HT-29 (cell line): ENCODE results near the gene GNAI3. TPM values are rescaled to one million over a fixed set of nuclear protein-coding genes. Genes with fewer than 3 reads are reported as not detected.

ENCODE experiments used
- DNase-seq: peaks from one replicate; pipeline ENCODE4 v3.0.0-alpha.2; 2015; ENCODE audit warnings: low spot score
- total RNA-seq: library from RNA; depleted of rRNA; stranded (reverse); fragments of >200 nt; shearing (Covaris generic); gene quantifications from 2 replicates; pipeline ENCODE4 v1.2.3, GENCODE V29; 2014

Gene GNAI3
- total RNA-seq, 1 experiment from 2014 or later, result 3.9 TPM

DNA sequence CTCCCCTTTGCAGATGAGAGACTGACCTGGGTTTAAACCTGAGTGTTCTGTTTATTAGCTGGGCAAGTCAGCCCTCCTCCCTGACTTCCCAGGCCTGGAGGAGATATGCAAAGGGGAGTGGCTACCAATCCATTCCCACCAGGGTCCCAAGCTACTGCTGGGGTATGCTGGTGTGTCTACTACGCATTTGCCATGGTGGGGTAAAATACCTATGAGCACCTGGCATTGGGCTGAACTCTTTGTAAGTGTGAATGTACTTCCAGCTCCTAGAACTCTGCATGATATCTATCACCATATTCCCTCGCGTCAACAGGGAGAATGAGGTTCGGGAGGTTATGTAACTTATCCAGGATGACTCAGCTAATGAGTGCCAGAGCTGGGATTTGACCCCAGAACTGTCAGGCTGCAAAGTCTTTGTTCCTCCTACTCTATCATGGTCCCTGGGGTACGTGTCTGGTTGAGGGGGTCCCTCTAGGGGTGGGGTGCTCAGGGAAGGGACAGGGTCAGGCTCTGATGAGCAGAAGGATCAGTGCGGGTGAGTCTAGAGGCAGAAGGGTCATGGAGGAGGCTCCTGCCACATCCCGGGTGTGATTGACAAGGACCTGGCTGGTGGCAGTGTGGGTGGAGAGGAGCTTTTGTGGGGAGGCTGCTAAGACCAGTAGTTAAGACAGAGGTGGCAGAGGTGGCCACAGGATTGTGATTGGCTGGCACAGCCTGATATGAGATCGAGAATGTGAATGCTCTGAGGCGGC lies 88.0 kb downstream of the GNAI3 start:
- DNase-seq, result peak; percentile 38

DNA sequence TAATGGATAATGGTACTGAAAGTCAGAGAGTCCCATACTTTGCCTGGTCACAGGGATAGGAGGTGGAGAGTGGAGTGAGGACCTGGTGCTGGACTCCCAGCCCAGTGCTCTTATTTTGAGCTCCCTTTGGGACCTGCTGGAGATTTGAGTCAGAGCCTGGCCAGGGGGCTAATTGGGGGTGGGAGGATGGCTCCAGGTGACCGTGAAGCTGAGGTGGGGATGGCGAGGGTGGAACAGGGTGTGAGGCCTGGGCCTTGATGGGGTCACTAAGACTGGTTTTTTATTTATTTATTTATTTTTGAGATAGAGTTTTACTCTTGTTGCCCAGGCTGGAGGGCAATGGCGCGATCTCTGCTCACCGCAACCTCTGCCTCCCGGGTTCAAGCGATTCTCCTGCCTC lies 89.0 kb downstream of the GNAI3 start:
- DNase-seq, result no peak

DNA sequence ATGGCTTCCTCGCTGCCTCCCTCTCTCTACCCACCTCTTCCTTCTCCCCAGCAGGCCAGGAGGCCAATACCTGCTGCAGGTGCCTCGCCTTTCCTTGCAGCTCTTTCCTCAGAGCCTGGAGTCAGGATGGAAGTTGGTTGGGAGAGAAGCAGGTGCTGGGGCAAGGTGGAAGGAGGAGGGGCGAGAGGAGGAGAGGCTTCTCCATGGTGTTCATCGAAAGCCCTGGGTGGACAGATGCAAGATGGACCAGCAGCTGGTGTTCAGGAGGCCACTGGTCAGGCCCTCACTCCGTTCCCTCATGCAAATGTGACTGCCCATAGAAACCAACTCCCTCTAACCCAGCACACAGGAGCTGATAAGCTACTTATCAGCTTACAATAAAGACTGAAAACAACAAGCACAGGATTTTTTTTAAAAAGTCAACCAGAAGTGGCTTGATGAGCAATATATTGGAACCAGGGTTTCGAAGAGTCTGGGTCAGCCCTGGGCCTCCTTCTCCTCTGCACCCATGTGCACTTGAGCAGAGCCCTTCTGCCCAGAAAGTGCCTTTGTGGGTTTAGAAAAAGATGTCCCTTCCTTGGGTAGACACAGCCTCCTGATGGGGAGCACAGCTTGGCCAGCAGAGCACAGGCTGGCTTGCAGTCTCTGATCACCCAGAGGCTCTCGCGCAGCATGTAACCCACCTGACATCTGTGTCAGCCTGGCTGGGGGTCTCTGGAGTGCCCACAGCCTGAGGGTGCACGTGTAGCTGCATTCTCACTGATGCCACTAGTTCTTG lies 90.8 kb downstream of the GNAI3 start:
- DNase-seq, result no peak

DNA sequence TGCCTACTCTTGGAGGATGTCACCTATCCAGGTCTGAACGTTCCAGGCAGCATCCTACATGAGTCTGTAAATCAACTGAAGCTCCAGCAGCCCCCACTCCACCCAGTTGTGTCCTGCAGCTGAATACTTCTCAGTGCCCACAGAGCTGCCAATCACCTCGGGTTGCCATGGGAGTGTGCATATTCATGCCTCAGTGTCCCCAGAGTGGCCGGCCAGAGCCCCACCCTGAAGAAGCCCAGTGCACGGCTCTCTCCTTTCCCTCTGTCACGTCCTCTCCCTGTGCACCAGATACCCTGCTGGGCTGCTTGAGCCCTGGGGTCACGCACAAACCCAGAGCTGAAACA lies 91.4 kb downstream of the GNAI3 start:
- no peak for DNase-seq

DNA sequence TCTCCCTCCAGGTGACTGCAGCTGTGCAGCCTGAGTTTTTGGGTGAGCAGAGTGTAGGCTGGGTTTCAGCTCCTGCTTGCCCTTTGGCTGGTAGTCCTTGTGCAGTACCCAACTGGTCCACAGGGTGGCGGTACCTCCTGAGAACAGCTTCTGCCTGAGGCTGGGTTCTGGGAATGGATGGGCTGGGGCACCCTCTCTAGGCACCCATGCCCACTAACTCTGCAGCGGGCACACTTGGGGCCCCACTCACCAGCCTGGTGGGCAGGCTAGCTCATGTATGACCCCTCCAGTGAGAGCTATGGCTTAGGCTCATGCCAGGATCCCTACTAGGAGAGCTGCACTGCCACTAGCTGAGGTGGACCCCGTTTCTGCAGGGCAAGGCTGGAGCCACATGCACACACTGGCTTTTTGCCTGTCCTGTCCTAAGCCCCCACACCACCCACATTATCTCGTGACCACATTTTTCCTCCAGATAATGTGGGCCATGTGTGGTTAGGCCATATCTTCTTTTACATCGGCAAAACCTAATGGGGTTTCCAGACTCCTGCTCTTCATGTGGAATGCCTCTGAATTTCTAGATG lies 92.0 kb downstream of the GNAI3 start:
- peak; percentile 80 for DNase-seq

DNA sequence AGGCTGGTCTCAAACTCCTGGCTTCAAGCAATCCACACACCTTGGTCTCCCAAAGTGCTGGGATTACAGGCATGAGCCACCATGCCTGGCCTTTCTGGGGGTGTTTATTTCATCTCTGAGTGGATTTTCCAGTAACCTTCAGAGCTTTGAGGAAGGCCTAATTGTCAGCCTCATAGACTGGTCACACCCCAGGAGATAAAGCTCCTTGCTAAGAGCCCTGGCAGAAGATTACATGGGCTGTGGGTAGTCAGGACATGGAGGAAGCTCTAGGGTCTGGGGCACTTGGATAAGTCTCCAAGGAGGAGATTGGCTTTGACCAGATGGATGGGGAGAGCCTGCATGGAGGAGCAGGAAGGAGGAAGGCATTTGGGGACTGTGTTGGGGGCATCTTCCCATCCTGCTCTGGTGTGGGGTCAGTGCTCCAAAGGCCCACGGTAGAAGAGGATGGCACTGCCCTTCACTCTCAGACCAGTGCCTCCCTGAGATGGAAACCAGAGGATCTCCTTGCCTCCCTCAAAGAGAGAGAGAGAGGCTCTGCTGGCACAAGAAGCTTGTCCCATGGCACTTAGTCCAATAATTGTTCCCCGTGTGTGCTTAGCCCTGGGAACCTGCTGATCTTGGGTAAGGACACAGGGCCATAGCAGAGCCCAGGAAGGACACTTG lies 92.8 kb downstream of the GNAI3 start:
- no peak for DNase-seq

DNA sequence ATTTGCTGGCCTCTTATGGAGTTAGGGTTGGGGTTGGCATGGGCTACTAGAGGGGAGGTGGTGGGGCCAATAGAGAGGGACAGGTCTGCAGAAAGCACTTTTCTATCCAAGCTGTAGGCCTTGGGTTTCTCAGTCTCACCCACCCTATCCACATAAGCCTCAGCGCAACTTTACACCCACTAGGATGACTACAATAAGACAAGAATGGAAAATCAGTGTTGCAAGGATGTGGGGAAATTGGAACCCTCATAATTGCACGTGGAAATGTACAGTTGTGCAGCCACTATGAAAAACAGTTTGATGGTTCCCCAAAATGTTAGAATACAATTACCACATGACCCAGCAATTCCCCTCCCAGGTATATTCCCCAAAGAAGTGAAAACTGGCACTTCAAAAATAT lies 93.4 kb downstream of the GNAI3 start:
- DNase-seq, result no peak

DNA sequence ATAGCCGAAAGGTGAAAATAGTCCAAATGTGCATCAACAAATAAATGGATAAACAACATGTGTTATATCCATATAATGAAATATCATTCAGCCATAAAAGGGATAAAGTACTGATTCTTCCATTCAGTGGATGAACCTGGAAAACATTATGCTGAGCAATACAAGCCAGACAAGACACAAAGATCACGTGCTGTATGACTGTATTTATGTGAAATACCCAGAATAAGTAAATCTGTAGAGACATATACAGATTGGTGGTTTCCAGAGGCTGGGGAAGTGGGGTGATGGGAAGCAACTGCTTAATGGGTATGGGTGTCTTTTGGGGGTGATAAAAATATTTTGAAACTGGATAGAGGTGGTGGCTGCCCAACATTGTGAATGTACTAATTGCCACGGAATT lies 94.2 kb downstream of the GNAI3 start:
- no peak for DNase-seq

DNA sequence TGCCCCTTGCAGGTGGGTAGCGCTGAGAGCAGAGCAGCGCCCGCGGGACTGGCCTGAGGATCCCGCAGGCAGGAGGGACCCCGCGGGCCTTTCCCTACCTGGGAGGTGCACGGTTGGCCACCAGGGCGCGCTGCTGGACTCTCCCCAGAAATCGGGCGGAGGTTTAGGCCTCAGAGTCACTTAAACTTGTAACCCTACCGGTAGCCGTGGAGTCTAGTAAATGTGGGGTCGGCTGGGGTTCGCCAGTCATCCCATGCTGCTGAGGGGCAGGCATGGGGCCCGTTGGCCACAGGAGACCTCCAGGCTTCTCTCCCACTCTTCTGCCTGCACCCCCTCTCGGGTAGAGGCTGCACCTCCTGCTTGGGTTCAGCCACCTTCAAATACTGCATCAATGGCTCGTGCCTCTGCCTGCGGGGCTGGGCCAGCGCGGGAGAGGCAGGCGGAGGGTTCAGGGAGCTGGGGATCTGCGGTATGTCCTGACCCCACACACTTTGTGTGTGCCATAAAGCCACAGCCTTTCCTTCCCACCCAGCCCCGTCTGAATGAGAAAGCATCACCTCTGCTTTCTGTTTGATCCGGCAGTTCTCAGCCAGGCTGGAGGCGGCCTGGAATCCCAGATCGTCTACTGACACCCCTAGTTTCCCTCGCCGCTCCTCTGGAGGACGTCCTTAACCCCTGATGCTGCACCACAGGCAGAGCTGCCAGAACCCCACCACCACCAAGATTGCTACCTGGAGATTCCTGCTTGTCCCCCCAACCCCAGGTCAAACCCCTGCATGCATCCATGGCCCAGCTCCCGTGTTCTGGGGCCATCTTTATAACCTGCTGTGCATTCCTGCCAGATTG lies 95.2 kb downstream of the GNAI3 start:
- DNase-seq, result peak; percentile 73

DNA sequence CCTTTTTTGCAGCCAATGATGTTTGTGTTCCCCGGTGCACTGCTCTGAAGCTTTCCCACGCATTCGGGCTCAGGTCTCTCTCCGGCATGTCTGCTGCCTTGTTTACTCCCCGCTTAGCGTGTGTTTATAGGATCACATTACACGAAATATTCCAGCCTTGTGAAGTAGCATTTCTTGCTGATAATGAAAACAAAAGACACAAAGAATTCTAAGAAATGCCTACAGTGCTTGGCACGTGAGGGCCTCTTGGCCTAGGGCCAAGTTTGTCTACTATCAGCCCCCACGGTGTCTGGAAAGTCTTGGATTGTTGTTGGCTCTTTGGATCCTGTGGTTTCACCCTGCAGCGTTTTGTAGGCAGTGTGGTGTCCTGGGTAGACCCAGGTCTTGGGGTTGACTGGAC lies 96.3 kb downstream of the GNAI3 start:
- DNase-seq, result no peak

DNA sequence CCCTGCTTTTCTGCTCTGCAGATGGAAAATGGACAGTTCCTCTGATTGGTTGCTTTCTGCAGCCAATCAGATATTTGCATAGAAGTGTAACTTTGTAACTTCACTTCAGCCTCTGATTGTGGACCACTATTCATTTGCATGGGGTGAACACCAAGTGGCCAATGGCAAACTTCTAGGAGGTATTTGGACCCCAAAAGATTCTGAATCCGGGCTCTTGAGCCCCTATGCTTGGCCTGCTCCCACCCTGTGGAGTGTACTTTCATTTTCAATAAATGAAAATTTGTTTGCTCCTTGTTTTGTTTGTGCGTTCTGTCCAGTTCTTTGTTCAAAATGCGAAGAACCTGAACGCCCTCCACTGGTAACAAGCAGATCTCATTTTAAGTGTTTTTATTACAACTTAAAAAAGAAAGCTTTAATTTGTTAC lies 101.1 kb downstream of the GNAI3 start:
- no peak for DNase-seq

DNA sequence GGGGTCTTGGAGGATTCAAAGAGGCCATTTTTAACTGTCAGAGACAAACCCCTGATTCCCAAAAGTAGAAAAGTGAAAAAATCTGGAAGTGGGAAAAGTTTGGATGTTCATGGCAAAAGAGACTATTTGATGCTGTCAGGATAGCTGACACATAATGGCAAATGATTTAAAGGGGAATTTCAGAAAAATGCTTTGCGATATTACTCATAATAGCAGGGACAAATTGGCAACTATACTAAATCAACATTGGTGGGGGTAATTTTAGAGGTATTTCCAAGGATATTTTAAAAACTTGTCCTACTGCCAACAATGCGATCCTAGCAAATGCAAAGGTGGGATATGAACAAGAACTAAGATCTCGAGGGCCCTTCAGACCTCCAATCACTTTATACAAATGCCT lies 102.2 kb downstream of the GNAI3 start:
- no peak for DNase-seq

DNA sequence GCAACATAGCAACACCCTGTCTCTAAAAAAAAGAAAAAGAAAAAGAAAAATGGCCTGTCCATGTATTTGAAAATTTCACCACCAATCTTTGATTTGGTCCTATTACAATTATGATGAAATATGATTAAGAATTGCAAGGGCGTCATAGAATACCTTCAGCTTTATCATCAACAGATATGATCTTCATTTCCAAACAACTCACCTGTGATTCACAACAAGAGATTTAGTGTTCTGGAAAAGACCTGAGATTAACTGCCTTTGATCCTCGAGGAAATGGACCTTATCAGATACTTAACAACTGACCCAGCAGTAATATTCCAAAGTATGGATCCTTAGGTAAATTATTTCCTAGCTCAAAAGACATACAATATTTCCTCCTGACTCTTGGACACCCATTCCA lies 104.0 kb downstream of the GNAI3 start:
- DNase-seq, result no peak

DNA sequence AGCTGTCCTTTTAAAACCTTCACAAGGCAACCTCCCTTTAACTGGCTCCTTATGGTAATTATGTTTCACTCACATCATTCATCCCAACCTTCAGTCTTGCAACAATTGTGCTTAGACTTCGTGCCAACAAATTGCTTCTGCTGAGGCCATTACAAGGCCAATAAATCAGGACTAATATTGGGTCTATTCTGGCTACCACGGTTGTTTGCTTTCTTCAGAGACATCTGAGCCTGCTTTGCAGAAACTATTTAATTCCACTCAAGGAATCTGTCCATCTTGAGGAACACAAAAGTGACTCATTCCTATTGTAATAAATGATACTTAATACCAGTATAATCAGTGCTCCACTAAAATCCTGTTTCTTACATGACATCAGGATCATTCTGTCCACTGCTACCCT lies 104.9 kb downstream of the GNAI3 start:
- no peak for DNase-seq

DNA sequence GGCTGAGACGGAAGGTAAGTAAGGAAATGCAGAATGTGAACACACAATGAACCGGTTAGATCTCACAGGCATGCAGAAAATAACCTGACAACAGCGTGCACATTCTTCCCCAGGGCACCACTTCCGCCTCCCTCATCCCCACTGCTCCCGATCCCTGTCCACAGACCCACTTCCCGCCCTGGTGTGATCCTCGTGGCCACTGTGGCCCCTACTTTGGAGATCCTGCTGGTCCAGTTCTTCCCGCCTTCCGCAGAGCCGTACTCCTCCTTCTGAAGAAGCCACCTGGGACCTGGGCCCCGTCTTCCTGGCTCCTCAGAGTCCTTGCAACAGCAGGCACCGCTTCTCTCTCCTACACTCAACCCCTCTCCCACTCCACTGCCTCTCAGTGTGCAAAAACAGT lies 106.1 kb downstream of the GNAI3 start:
- DNase-seq, result no peak

DNA sequence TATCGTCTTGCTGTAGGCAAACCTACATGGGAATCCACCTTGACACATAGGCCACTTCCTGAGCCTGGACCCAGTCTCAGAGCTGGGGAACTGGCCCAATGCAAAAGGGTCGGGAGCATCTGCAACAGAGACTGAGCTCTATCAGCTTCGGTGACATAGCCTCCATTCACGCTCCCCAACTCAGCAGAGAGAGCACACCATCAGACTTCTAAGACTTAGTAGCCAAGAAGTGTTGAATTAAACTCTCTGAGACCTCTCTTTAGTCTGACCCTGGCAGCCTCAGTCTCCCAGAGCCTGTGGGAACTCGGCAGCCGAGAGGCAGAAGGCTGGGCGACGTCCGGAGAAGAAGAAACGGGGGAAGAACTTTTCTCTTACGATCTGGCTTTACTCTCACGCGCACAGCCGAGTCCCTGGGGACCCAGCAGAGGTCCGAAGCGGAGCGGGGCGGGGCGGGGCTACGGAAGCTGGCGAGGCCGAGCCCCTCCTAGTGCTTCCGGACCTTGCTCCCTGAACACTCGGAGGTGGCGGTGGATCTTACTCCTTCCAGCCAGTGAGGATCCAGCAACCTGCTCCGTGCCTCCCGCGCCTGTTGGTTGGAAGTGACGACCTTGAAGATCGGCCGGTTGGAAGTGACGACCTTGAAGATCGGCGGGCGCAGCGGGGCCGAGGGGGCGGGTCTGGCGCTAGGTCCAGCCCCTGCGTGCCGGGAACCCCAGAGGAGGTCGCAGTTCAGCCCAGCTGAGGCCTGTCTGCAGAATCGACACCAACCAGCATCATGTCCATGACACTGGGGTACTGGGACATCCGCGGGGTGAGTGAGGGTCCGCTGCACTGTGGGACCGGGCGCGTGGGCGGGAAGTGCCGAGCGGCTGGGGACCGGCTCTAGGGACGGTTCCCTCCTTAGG lies 107.5 kb downstream of the GNAI3 start, which contains the start of gene GSTM4:
GSTM4 (plus strand) TSS at position 485 of the 905 bp plus-strand sequence; CDS start at position 776, 291 bp downstream.
- peak; percentile 56 for DNase-seq

DNA sequence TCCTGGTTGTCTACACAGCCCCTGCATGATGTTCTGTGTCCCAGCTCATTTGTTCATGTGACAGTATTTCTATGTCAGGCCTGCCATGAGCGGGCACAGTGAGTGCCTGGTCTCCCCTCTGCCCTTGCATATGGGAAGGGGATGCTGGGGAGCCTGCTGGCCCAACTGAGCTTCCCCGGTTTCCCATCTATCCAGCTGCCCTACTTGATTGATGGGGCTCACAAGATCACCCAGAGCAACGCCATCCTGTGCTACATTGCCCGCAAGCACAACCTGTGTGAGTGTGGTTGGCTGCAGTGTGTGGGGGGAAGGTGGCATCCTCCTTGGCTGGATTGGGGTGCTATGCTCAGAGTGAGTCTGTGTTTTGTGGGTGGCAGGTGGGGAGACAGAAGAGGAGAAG lies 109.0 kb downstream of the GNAI3 start:
- no peak for DNase-seq

DNA sequence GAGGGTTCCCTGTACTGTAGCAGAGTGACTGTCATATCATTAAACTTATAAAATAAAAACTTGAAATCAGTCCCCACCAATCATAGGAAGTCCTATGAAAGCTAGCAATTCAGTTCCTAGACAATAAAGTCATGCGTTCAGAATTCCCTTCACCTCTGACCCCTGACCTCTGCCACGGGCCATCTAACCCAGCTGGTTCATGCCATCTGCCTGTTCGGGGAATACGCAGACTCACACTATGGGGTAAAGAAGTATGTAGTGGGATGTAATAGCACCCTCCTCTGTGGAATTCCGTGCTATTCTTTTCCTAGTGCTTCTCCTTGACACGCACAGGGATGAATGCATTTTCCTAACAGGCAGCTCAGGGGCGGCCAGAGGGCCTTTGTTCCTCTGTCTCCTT lies 109.6 kb downstream of the GNAI3 start:
- no peak for DNase-seq

DNA sequence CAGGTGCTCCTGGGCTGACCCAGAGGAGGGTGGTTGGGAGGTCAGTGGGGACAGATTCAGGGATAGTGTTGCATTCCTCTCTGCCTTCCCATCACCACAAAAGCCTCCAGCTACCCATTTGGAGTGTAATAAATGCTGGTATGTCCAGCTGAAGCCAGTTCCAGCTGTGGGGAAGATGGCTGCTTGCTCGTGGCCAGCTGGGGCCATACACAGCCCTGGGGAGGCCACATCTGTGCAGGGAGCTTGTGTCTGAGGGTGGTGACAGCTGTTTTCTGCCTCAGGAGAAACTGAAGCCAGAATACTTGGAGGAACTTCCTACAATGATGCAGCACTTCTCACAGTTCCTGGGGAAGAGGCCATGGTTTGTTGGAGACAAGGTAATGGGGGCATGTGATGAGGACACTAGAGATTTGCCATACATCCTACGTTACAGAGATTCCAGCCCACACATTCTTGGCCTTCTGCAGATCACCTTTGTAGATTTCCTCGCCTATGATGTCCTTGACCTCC lies 110.2 kb downstream of the GNAI3 start:
- no peak for DNase-seq

DNA sequence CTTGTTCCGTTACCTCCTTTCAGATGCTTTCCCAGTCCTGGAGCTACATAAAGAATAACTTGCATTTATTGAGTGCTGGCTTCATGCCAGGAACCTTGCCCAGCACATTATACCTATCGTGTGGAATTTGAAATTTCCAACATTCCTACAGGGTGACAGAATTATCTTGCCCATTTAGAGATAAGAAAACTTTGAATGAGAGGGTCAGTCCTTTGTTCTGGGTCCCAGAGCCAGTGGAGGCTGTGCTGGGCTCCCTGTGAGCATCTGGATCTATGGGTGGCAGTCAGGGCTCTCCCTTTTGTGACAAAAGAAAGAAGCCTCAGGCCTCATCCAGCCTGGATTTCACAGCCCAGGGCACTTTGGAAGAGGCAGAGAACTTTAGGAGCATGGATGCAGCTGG lies 110.7 kb downstream of the GNAI3 start:
- no peak for DNase-seq
